Activated CD4-positive, alpha-beta T cell treated with anti-CD3 and anti-CD28 coated beads, Interleukin-10, Interleukin-2, amounts not matched to agents 100 ng/mL and 50 ng/mL, durations not matched to agents 16 hours and 8 hours (primary cell): ENCODE data around the gene DPP3.
"Not testable (repeated sequence)": the region's sequence is repeated elsewhere in the genome, so short reads cannot be mapped to it uniquely, and the experiment has no call there.

Experiments used
- DNase-seq: peaks from one replicate; pipeline ENCODE4 v3.0.0-alpha.2; 2020

DPP3 gene

GRCh38 chr11:66539170-66539869 is 59.1 kb downstream of the DPP3 start:
- no peak for DNase-seq

- DNase-seq = no peak
Observed at GRCh38 chr11:66539870-66540213, 59.6 kb downstream of the DPP3 start.

DNA sequence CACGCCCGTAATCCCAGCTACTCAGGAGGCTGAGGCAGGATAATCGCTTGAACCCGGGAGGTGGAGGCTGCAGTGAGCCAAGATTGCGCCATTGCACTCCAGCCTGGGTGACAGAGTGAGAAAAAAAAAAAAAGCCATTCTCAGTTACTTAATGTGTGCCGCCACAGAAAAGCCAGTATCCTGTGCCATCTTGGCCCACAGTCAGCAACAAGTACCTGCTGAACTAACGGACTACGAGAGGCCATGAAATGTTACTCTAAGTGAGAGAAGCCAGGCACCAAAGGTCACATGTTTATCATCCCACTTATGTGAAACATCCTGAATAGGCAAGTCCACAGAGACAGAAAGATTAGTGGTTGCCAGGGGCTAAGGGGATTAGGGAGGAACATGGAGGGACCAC is 60.4 kb downstream of the DPP3 start:
- DNase-seq = not testable (repeated sequence)

DNA sequence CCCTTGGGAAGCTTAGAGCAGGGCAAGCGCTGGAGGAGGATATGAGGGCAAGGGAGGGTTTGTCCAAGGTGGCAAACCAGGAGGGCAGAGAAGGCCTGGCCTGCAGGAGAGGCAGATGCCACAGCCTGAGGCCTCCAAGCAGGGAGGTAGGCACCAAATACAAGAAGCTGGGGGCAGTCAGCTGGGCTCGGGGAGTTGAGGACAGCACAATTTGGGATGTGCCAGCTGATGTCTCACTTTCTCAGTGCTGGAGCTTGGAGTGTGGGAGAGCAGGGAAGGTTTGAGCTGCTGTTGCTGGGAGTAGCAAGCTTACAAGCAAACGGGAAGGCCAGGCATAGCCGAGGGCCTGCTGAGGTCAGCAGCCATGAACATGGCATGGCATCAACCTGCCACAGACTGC is 61.7 kb downstream of the DPP3 start:
- no peak for DNase-seq

- DNase-seq = no peak
Observed at GRCh38 chr11:66542362-66542761, 62.1 kb downstream of the DPP3 start.

- DNase-seq = peak; percentile 77
Observed at GRCh38 chr11:66543263-66544107, 63.3 kb downstream of the DPP3 start.

- DNase-seq = not testable (repeated sequence)
Observed at GRCh38 chr11:66544952-66545351, 64.7 kb downstream of the DPP3 start.

GRCh38 chr11:66545701-66546367 is 65.6 kb downstream of the DPP3 start, which contains the start of gene ZDHHC24:
ZDHHC24 (minus strand) TSS chr11:66546048; CDS start chr11:66546003, 45 bp downstream.
- DNase-seq = peak; percentile 97

DNA sequence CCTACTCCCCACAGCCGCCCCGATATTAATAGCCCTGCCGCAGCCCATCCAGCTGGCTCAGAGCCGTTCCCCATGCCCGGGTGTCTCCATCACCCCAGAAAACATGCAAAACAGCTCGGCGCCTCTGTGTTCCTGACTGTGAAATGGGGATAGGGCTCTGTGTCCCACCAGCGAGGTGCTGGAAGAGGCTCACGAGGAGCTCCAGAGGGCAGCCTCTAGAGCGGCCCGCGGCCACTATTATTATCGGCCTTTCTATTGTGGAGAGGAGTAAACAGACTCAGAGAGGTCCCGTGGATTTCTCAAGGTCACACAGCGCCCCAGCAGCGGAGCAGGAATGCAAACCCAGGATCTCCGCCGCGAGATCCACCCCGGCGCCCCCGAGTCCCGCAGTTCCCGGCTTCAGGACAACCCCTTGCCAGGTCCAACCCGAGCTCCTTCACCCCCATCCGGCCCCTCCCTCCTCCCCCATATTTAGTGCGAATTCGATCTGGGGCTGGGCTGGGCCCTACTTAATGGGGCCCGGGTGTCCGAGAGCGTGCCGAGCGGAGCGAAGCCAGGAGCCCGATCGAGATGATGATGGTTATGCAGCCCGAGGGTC is 66.2 kb downstream of the DPP3 start, which contains the start of gene ACTN3:
ACTN3 (plus strand) TSS at position 536 of the 598 bp plus-strand sequence; CDS start at position 571, 35 bp downstream.
- DNase-seq = peak; percentile 11

DNA sequence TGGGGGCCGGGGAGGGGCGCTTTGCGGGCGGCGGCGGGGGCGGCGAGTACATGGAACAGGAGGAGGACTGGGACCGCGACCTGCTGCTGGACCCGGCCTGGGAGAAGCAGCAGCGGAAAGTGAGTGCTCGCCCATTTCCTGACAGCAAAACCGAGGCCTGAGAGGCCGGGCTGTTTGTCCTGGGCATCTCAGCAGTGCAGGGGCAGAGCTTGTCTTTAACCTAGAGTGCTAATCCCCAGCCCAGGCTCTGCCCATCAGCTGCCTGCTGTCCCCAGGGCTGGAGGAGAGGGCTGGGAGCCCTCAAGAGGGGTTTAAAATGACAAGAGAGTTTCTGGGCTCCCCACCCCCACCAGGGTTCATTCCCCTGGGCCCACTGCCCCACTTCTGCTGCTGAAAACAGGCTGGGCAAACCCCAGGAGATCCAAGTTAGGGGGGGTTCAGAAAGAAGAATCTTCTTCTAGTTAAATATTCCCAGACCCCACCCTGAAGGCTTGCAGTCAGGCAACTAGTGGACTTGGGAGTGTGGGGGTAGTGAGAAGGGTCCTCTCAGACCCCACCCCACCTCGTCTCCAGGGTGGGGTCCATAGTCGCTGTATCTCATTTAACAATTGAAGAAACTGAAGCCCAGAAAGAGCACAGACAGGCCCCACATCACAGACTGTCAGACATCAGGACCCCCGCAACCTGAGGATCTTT is 66.9 kb downstream of the DPP3 start:
- DNase-seq = no peak

DNA sequence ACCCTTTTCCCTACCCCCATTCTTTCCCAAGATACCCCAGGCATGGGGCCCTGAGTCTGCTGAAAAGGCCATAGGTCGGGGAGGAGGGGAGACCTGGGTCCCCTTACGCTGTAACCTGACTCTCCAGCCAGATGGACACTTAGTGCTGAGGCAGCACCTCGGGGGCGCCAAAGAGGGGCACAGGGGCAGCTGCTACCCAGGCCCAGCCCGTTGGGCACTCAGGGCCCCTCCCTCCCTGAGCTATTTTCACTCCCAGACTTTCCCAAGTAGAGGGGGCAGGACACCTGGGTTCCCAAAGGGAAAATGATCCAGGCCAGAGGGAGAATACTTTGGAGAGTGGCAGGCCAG is 67.4 kb downstream of the DPP3 start:
- DNase-seq = no peak

DNA sequence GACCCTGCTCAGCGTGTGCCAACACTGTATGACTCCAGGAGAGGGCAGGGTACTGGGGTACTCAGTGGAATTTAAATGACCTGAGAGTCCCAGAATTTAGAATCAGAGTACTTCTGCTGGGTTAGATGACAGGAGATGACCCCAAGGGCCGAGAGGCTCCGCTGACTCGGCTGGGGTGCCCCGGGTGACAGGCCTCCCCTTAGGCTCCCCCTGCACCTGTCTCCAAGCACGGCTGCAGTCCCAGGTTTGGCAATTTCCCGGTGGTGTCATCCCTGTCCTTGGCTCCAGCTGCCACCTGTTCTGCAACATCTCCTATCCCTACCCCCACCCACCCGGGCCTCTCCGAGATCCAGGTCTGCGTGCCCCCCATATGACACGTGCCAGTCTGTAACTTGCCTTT is 67.8 kb downstream of the DPP3 start:
- no peak for DNase-seq

DNA sequence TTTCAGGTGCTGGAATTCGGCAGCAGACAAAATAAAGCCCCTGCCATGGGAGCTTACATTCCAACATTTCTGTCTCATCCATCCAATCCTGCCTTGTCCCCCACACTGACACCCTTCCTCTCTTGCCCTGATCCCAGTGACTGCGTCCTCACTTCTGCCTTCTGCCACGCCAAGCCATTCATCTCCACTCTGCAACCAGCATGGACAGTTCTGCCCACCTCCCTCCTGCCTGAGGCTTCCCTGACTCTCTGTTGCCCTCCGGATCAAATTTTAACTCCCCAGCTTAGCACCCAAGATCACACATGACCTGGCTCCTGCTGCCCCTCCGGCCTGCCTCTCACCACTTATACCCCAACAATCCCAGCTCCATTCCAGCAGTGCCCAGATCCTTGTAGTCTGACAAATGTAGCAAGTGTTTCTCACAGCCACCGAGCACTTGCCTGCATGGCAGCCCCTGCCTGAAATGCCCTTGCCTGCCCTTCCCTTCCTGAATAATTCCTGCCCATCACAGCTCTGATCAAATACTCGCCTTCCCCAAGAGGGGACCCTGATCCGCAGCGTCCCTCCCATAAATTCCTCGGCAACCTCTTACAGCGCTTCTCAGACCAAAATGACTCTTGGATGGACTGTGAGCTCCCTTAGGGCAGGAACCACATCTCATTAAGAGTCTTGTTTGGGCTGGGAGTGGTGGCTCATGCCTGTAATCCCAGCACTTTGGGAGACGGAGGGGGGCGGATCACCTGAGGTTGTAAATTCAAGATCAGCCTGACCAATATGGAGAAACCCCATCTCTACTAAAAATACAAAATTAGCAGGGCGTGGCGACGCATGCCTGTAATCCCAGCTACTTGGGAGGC is 68.8 kb downstream of the DPP3 start:
- DNase-seq = no peak

DNA sequence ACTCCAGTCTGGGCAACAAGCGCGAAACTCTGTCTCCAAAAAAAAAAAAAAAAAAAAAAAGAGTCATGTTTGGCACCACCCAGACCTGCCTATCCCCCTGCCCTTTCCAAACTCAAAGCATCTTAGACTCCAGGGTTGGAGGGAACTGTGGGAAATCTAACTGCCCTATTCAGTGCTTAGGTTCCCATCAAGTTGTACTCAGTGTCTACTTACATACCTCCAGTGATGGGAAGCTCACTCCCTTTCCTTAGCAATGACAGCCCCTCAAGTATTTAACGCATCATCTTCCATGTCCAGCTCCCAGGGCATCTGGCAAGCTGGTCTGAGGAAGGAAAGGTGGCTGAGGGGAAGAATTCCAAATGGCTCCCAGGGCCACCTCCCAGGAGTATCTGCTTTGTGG is 69.5 kb downstream of the DPP3 start:
- no peak for DNase-seq

DNA sequence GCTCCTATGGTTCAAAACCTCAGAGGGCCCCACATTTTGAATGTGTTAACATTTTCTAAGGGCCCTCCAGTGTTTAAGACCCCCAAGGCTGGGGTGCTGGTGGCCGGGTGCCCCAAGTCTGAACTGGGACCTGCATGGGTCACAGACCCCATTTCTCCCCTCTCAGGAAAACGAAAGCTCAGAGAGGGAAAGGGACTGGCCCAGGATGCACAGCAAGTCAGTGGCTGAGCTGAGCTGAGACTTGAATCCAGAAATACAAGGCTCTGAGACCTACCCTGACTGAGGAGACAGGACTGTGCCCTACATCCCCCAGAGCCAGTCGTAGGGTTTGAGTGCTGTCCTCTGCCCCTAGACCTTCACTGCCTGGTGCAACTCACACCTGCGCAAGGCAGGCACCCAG is 70.7 kb downstream of the DPP3 start:
- DNase-seq = no peak

GRCh38 chr11:66554602-66555001 is 74.4 kb downstream of the DPP3 start:
- DNase-seq = no peak

DNA sequence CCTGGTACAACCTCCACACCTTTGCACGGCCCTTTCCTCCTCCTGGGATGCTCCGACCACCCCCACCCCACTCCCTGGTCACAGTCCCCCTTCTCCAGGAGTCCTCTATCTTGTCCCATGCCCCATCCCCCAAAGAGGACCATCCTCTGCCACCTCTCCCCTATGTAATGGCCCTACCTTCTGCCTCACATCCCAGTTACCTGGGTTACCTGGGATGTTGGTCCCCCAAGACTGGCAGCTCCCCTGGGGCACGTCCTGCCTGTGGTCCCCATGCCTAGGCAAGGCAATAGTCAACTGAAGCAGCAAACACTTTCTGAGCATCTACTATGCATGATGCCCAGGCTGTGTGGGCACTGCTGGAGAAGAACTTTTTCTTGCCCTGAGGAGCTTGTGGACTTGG is 75.2 kb downstream of the DPP3 start:
- no peak for DNase-seq

DNA sequence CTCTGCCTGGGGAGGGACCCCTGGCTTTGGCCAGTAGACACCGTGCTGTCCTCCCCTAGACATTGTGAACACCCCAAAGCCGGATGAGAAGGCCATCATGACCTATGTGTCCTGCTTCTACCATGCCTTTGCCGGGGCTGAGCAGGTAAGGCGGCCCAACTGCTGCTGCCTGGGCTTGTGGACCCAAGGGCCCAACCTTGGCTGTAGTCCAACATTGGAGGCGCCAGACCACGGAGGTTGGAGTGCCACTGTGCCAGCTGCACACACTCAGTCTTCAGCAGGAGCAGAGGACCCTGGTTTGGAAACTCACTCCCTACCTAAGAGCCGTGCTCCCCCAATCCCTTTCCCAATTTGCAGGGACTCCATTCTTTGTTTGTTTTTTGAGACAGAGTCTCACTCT is 75.9 kb downstream of the DPP3 start:
- DNase-seq = no peak

DNA sequence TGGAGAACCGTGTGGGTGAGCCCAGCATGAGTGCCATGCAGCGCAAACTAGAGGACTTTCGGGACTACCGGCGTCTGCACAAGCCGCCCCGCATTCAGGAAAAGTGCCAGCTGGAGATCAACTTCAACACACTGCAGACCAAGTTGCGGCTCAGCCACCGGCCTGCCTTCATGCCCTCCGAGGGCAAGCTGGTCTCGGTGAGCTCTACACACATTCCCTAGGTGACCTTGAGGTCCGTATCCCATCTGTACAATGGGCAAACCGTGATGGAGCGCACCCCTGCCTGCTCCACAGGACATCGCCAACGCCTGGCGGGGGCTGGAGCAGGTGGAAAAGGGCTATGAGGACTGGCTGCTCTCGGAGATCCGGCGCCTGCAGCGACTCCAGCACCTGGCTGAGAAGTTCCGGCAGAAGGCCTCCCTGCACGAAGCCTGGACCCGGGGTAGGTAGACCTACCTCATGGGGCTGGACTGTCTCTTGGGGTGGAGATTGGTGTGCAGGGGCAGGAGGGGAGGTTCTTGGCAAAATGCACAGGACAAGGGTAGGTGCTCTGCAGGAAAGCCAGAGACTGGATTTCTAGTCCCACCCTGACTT is 77.6 kb downstream of the DPP3 start:
- DNase-seq = no peak
